ENCODE data around the gene SLAMF7.

DNA sequence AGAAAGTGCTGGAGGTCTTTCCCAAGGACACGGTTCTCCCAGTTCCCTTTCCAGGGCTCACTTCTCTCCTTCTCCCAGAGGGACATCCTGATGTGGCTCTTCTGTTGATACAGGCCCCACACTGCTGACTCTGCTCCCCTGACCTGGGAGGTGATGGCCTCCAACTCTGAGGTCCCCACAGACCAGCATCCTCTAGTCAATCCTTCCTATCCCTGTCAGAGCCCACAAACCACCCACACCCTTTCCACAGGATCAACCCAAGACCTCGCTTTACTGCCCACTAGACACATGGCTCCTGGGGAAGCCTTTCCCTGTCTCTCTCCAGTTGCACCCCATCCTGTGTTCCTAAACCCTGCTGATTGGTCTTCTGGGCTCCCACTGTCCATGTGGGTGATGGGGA lies 11.6 kb downstream of the SLAMF7 start:
- TF ChIP-seq, protein P1, sequence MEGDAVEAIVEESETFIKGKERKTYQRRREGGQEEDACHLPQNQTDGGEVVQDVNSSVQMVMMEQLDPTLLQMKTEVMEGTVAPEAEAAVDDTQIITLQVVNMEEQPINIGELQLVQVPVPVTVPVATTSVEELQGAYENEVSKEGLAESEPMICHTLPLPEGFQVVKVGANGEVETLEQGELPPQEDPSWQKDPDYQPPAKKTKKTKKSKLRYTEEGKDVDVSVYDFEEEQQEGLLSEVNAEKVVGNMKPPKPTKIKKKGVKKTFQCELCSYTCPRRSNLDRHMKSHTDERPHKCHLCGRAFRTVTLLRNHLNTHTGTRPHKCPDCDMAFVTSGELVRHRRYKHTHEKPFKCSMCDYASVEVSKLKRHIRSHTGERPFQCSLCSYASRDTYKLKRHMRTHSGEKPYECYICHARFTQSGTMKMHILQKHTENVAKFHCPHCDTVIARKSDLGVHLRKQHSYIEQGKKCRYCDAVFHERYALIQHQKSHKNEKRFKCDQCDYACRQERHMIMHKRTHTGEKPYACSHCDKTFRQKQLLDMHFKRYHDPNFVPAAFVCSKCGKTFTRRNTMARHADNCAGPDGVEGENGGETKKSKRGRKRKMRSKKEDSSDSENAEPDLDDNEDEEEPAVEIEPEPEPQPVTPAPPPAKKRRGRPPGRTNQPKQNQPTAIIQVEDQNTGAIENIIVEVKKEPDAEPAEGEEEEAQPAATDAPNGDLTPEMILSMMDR (conservative IDR thresholded peaks at IDR 0.05 in 1 of 2, IDR thresholded peaks at IDR 0.05 in 1 of 2; ENCODE audit: extremely low read depth in 1 of 2, insufficient read depth in 1 of 2, low read depth in 1 of 2, low read length in 2 of 2): no peak
- no peak for TF ChIP-seq EZH2 (IDR thresholded peaks at IDR 0.05; ENCODE audit: borderline replicate concordance, low read length)
